Raji (cell line): ENCODE measurements around the gene TCHP.

Source experiments
- POLR2A ChIP-seq: IDR thresholded peaks from 2 replicates; pipeline ENCODE4 v1.6.1; 2011; ENCODE audit warnings: low read depth, low read length, control low read depth; ENCODE audit not compliant: insufficient read depth

Gene TCHP

GRCh38 chr12:109894939-109895338 lies 5.1 kb upstream of the TCHP start:
- no peak for TF ChIP-seq POLR2A

GRCh38 chr12:109896188-109896587 lies 3.9 kb upstream of the TCHP start:
- TF ChIP-seq POLR2A: no peak

GRCh38 chr12:109897029-109897428 lies 3.0 kb upstream of the TCHP start:
- no peak for TF ChIP-seq POLR2A

- no peak for TF ChIP-seq POLR2A
Observed at GRCh38 chr12:109900752-109901580, 892 bp downstream of the TCHP start.

GRCh38 chr12:109902891-109903418 lies 2.9 kb downstream of the TCHP start:
- no peak for TF ChIP-seq POLR2A

- TF ChIP-seq POLR2A: no peak
Observed at GRCh38 chr12:109905301-109905700, 5.2 kb downstream of the TCHP start.

- TF ChIP-seq POLR2A: no peak
Observed at GRCh38 chr12:109910254-109910968, 10.3 kb downstream of the TCHP start.

GRCh38 chr12:109910969-109911348 lies 10.9 kb downstream of the TCHP start:
- TF ChIP-seq POLR2A: no peak

GRCh38 chr12:109912855-109913321 lies 12.8 kb downstream of the TCHP start:
- TF ChIP-seq POLR2A: no peak

- TF ChIP-seq POLR2A: no peak
Observed at GRCh38 chr12:109914461-109914860, 14.4 kb downstream of the TCHP start.

- TF ChIP-seq POLR2A: no peak
Observed at GRCh38 chr12:109915171-109916040, 15.3 kb downstream of the TCHP start.

GRCh38 chr12:109916045-109916444 lies 16.0 kb downstream of the TCHP start:
- no peak for TF ChIP-seq POLR2A

- no peak for TF ChIP-seq POLR2A
Observed at GRCh38 chr12:109919456-109919855, 19.4 kb downstream of the TCHP start.

- no peak for TF ChIP-seq POLR2A
Observed at GRCh38 chr12:109920261-109920780, 20.2 kb downstream of the TCHP start.

- no peak for TF ChIP-seq POLR2A
Observed at GRCh38 chr12:109921982-109922381, 21.9 kb downstream of the TCHP start.
